ENCODE results near the gene IL6R.

DNA sequence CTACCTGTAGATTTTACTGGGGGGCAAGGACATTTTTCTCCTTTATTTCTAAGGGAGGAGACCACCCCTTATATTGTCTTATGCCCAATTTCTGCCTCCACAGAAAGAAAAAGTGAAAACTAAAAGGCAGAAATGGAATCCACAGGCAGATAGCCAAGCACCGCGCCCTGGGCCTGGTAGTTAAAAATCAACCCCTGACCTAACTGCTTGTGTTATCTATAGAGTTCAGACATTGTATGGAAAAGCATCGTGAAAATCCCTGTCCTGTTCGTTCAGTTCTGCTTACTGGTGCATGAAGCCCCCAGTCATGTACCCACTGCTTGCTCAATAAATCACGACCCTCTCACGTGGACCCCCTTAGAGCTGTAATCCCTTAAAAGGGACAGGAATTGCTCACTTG is 33.7 kb upstream of the IL6R start:
- TF ChIP-seq, protein P1, sequence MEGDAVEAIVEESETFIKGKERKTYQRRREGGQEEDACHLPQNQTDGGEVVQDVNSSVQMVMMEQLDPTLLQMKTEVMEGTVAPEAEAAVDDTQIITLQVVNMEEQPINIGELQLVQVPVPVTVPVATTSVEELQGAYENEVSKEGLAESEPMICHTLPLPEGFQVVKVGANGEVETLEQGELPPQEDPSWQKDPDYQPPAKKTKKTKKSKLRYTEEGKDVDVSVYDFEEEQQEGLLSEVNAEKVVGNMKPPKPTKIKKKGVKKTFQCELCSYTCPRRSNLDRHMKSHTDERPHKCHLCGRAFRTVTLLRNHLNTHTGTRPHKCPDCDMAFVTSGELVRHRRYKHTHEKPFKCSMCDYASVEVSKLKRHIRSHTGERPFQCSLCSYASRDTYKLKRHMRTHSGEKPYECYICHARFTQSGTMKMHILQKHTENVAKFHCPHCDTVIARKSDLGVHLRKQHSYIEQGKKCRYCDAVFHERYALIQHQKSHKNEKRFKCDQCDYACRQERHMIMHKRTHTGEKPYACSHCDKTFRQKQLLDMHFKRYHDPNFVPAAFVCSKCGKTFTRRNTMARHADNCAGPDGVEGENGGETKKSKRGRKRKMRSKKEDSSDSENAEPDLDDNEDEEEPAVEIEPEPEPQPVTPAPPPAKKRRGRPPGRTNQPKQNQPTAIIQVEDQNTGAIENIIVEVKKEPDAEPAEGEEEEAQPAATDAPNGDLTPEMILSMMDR (IDR thresholded peaks at IDR 0.05; ENCODE audit: insufficient read depth, low read length), result no peak
- TF ChIP-seq POLR2AphosphoS5 (IDR thresholded peaks at IDR 0.05; ENCODE audit: low read depth), result no peak
- TF ChIP-seq, protein P2, sequence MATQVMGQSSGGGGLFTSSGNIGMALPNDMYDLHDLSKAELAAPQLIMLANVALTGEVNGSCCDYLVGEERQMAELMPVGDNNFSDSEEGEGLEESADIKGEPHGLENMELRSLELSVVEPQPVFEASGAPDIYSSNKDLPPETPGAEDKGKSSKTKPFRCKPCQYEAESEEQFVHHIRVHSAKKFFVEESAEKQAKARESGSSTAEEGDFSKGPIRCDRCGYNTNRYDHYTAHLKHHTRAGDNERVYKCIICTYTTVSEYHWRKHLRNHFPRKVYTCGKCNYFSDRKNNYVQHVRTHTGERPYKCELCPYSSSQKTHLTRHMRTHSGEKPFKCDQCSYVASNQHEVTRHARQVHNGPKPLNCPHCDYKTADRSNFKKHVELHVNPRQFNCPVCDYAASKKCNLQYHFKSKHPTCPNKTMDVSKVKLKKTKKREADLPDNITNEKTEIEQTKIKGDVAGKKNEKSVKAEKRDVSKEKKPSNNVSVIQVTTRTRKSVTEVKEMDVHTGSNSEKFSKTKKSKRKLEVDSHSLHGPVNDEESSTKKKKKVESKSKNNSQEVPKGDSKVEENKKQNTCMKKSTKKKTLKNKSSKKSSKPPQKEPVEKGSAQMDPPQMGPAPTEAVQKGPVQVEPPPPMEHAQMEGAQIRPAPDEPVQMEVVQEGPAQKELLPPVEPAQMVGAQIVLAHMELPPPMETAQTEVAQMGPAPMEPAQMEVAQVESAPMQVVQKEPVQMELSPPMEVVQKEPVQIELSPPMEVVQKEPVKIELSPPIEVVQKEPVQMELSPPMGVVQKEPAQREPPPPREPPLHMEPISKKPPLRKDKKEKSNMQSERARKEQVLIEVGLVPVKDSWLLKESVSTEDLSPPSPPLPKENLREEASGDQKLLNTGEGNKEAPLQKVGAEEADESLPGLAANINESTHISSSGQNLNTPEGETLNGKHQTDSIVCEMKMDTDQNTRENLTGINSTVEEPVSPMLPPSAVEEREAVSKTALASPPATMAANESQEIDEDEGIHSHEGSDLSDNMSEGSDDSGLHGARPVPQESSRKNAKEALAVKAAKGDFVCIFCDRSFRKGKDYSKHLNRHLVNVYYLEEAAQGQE (IDR thresholded peaks at IDR 0.05; ENCODE audit: insufficient replicate concordance, low read depth), result no peak
